Common myeloid progenitor, CD34-positive (primary cell): Measurements from ENCODE around the gene DCAF11.

Experiments
- CTCF ChIA-PET: fragments of 350-600 bp; sonication (Branson Sonifier 250); formaldehyde crosslinking; loops from one replicate; lab custom pipeline; 2021; ENCODE audit warnings: antibody characterized with exemption; lab: Charles Lee
- POLR2A ChIA-PET: fragments of 350-600 bp; sonication (Branson Sonifier 250); formaldehyde crosslinking; loops from one replicate; lab custom pipeline; 2021; ENCODE audit warnings: antibody characterized with exemption; lab: Charles Lee
- DNase-seq, 3 donors: peaks; one replicate each; pipeline versions ENCODE4 v3.0.0 to v3.0.0-alpha.2; 2013
- H3K27ac ChIP-seq, 2 experiments: 1 replicate in 1 of 2; 2 replicates in 1 of 2; pipeline ENCODE4 v1.7.0; 2013; ENCODE audit warnings: inconsistent platforms in 2 of 2, low read length in 2 of 2, mild to moderate bottlenecking in 2 of 2, low read depth in 1 of 2, moderate library complexity in 1 of 2; ENCODE audit not compliant: severe bottlenecking in 2 of 2, insufficient read depth in 1 of 2, poor library complexity in 1 of 2
- H3K27me3 ChIP-seq, 5 experiments: replicated peaks in 2 of 5; 1 replicate in 3 of 5; 2 replicates in 2 of 5; pipeline versions ENCODE4 v1.6.1 to v1.7.0; 2013; ENCODE audit warnings: low read length in 4 of 5, mild to moderate bottlenecking in 2 of 5, moderate library complexity in 2 of 5, inconsistent platforms in 1 of 5; ENCODE audit not compliant: insufficient read depth in 5 of 5, control insufficient read depth in 4 of 5
- H3K36me3 ChIP-seq, 4 experiments: 1 replicate in 2 of 4; 2 replicates in 2 of 4; pipeline versions ENCODE4 v1.6.1 to v1.7.0; 2013; ENCODE audit warnings: low read length in 3 of 4, control low read depth in 1 of 4, mild to moderate bottlenecking in 1 of 4; ENCODE audit not compliant: control insufficient read depth in 4 of 4, insufficient read depth in 4 of 4
- H3K4me1 ChIP-seq, 4 experiments: 1 replicate in 3 of 4; 2 replicates in 1 of 4; pipeline versions ENCODE4 v1.6.1 to v1.7.1; 2013; ENCODE audit warnings: low read length in 3 of 4, mild to moderate bottlenecking in 3 of 4, control low read depth in 1 of 4, inconsistent platforms in 1 of 4, moderate library complexity in 1 of 4; ENCODE audit not compliant: control insufficient read depth in 4 of 4, insufficient read depth in 4 of 4; ENCODE audit errors: control extremely low read depth in 1 of 4
- H3K4me3 ChIP-seq, 7 experiments: 1 replicate in 4 of 7; 2 replicates in 3 of 7; pipeline versions ENCODE4 v1.5.1 to v1.7.0; 2013; ENCODE audit warnings: mild to moderate bottlenecking in 7 of 7, low read length in 6 of 7, moderate library complexity in 6 of 7, inconsistent platforms in 2 of 7, low read depth in 2 of 7, control low read depth in 1 of 7; ENCODE audit not compliant: insufficient read depth in 4 of 7, control insufficient read depth in 1 of 7; ENCODE audit errors: extremely low read depth in 1 of 7
- H3K9me3 ChIP-seq, 5 experiments: 1 replicate in 4 of 5; 2 replicates in 1 of 5; pipeline versions ENCODE4 v1.6.1 to v1.7.1; 2013; ENCODE audit warnings: low read length in 4 of 5, mild to moderate bottlenecking in 2 of 5, inconsistent platforms in 1 of 5, low read depth in 1 of 5, moderate library complexity in 1 of 5; ENCODE audit not compliant: control insufficient read depth in 4 of 5, insufficient read depth in 2 of 5; ENCODE audit errors: control extremely low read depth in 1 of 5
- whole genome bisulfite sequencing: methylation state at CpG from one replicate; pipeline ENCODE4 v1.1.5; 2013; ENCODE audit not compliant: insufficient coverage; 5-methylcytosine and 5-hydroxymethylcytosine counted together

The DCAF11 gene

GRCh38 chr14:24155100-24155499 lies 40.5 kb downstream of the DCAF11 start:
- H3K4me3 ChIP-seq, result no peak overlapping the region
- no peaks in the 10 kb centered on the region for H3K27me3 ChIP-seq
- POLR2A ChIA-PET, result interaction anchor here (0.6 kb wide), 1 partner anchor 14 kb away, joined by 3 read pairs; the partner anchor contains the start of gene EMC9
- H3K9me3 ChIP-seq, result no peaks in the 10 kb centered on the region
- H3K4me1 ChIP-seq, result peaks cover 0 to 1% (median 0%) of the 10 kb centered on the region in 4 experiments
- peak overlapping the region in 1 of 2 experiments; percentile 20 for H3K27ac ChIP-seq
- CTCF ChIA-PET, result interaction anchor here (1.1 to 1.7 kb wide), 5 partner anchors 8 to 47 kb away, joined by 3 to 7 read pairs (median 6); partner anchors contain the start of genes EMC9 and PSME2
- DNase-seq, result no peak
- WGBS, result over 99% methylated on average over 8 of the region's 10 CpGs
- H3K36me3 ChIP-seq, result peaks cover 25 to 77% (median 54%) of the 10 kb centered on the region in 4 experiments

GRCh38 chr14:24156840-24157239 lies 42.3 kb downstream of the DCAF11 start:
- CTCF ChIA-PET, result interaction anchor here (1.8 kb wide), 1 partner anchor 21 kb away, joined by 4 read pairs; the partner anchor contains the start of gene PSME1
- no peak for DNase-seq
- H3K36me3 ChIP-seq, result peaks cover 24 to 66% (median 42%) of the 10 kb centered on the region in 4 experiments
- no peaks in the 10 kb centered on the region for H3K9me3 ChIP-seq
- no peak overlapping the region for H3K4me3 ChIP-seq
- 100% methylated on average over 1 of the region's 1 CpG for WGBS
- POLR2A ChIA-PET, result no interaction called here
- no peaks in the 10 kb centered on the region for H3K27me3 ChIP-seq
- peaks cover under 1 to 16% (median 10%) of the 10 kb centered on the region in 4 experiments for H3K4me1 ChIP-seq
- no peak overlapping the region for H3K27ac ChIP-seq

GRCh38 chr14:24157331-24157730 lies 42.8 kb downstream of the DCAF11 start:
- Histone ChIP-seq H3K27ac (no peak overlapping the region), H3K27me3 (no peaks in the 10 kb centered on the region), H3K36me3 (peaks cover 24 to 66% (median 40%) of the 10 kb centered on the region in 4 experiments), H3K4me3 (no peak overlapping the region), H3K9me3 (no peaks in the 10 kb centered on the region), H3K4me1 (peaks cover 6 to 21% (median 15%) of the 10 kb centered on the region in 4 experiments)
- POLR2A ChIA-PET, result no interaction called here
- CTCF ChIA-PET, result interaction anchor here (1.8 kb wide), 1 partner anchor 21 kb away, joined by 4 read pairs; the partner anchor contains the start of gene PSME1
- DNase-seq, result no peak
- WGBS, result over 99% methylated on average over 9 of the region's 12 CpGs

GRCh38 chr14:24159777-24160498 lies 45.4 kb downstream of the DCAF11 start:
- Histone ChIP-seq H3K36me3 (peaks cover 30 to 74% (median 52%) of the 10 kb centered on the region in 4 experiments), H3K27ac (peak overlapping the region in 1 of 2 experiments; percentile 96), H3K9me3 (no peaks in the 10 kb centered on the region), H3K4me1 (peaks cover 10 to 28% (median 19%) of the 10 kb centered on the region in 4 experiments), H3K4me3 (no peak overlapping the region), H3K27me3 (no peaks in the 10 kb centered on the region)
- 91% methylated on average over 8 of the region's 11 CpGs for WGBS
- POLR2A ChIA-PET, result interaction anchor here (1.1 to 2.5 kb wide), 4 partner anchors 13 to 67 kb away, joined by 3 to 16 read pairs (median 9); partner anchors contain the start of genes EMC9, PSME1, PSME2 and RNF31
- DNase-seq, result no peak
- CTCF ChIA-PET, result interaction anchor here (0.8 to 5.6 kb wide), 19 partner anchors 10 to 138 kb away, joined by 3 to 112 read pairs (median 6); partner anchors contain the start of genes DCAF11, EMC9, NRL and PSME1

GRCh38 chr14:24160499-24160849 lies 45.9 kb downstream of the DCAF11 start:
- CTCF ChIA-PET, result interaction anchor here (0.8 to 5.6 kb wide), 22 partner anchors 9 to 146 kb away, joined by 3 to 112 read pairs (median 6); partner anchors contain the start of genes DCAF11, EMC9, IPO4 and NRL
- H3K9me3 ChIP-seq, result no peaks in the 10 kb centered on the region
- H3K4me1 ChIP-seq, result peaks cover 10 to 28% (median 19%) of the 10 kb centered on the region in 4 experiments
- no peak for DNase-seq
- H3K27ac ChIP-seq, result peak overlapping the region in 1 of 2 experiments; percentile 96
- 97% methylated on average over 3 of the region's 4 CpGs for WGBS
- no peaks in the 10 kb centered on the region for H3K27me3 ChIP-seq
- H3K4me3 ChIP-seq, result no peak overlapping the region
- POLR2A ChIA-PET, result interaction anchor here (1.1 to 2.8 kb wide), 6 partner anchors 11 to 67 kb away, joined by 3 to 16 read pairs (median 12); partner anchors contain the start of genes DCAF11, EMC9, NRL and PCK2
- peaks cover 25 to 74% (median 52%) of the 10 kb centered on the region in 4 experiments for H3K36me3 ChIP-seq

GRCh38 chr14:24160850-24161804 lies 46.5 kb downstream of the DCAF11 start, which contains the start of gene IRF9:
IRF9 (plus strand) TSS chr14:24161265; CDS start chr14:24162145, 880 bp downstream.
- H3K4me1 ChIP-seq, result peaks cover 10 to 28% (median 19%) of the 10 kb centered on the region in 4 experiments

More at GRCh38 chr14:24160850-24161804, 46.5 kb downstream of the DCAF11 start, which contains the start of gene IRF9:
- peak within 1 kb of the TSS; percentile 59 to 92 (median 86) for H3K4me3 ChIP-seq
- H3K27me3 ChIP-seq, result no peaks in the 10 kb centered on the region
- H3K9me3 ChIP-seq, result no peaks in the 10 kb centered on the region
- peak; percentile 96 to 98 (median 96) for DNase-seq
- H3K27ac ChIP-seq, result peak within 1 kb of the TSS; percentile 94 to 96
- WGBS, result 0% methylated on average over 9 of the region's 12 CpGs
- peaks cover 25 to 74% (median 51%) of the 10 kb centered on the region in 4 experiments for H3K36me3 ChIP-seq
- CTCF ChIA-PET, result interaction anchor here (0.6 to 5.6 kb wide), 30 partner anchors 8 to 832 kb away, joined by 3 to 112 read pairs (median 4); partner anchors contain the start of genes CHMP4A, CIDEB, DCAF11 and EMC9
- POLR2A ChIA-PET, result interaction anchor here (0.9 to 2.8 kb wide), 9 partner anchors 10 to 68 kb away, joined by 3 to 16 read pairs (median 7); partner anchors contain the start of genes DCAF11, EMC9, NRL and PCK2
